GM21737 (cell line): ENCODE data around the gene SPRED2.

Experiments
- ATAC-seq: cut with Tn5 transposase; IDR thresholded peaks from one replicate; pipeline ENCODE4 v1.9.1; 2021; ENCODE audit warnings: mild to moderate bottlenecking, moderate library complexity; ENCODE audit not compliant: unreplicated experiment

Gene SPRED2

DNA sequence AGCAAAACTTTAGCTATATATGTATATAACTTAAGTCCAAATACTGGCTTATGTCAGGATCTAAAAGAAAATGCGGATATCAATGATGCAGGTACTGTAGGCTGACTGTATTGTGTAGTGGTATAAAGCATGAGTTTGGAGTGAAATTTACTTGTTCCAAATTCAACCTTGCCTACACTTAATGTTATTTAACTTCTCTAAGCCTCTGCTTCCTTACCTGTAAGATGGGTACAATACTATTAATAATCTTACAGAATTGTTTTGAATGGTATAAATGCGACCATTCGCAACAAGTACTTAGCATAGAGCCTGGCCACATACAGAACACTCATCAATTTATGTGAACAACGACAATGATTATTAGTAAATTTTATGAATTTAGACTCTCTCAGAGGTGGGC lies 62.4 kb downstream of the SPRED2 start:
- no peak for ATAC-seq

DNA sequence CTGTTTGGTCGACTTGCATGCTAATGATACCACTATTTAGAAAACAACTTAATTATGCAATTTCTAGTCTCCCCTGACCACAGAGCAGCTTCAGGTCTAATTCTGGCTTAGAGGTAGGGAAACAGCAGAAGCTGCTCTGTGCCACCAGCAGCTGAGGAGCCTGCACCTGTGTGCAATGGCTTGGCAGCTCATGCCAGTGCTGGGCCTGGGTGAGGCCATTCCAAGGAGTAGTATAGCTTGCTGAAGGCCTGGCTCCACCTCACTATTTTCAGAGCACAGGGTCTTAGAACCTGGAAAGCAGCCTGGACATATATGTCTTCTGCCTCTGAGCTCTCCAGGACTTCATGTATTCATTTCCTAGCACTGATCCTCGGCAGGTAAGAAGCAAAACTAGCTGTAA lies 62.8 kb downstream of the SPRED2 start:
- ATAC-seq = no peak

DNA sequence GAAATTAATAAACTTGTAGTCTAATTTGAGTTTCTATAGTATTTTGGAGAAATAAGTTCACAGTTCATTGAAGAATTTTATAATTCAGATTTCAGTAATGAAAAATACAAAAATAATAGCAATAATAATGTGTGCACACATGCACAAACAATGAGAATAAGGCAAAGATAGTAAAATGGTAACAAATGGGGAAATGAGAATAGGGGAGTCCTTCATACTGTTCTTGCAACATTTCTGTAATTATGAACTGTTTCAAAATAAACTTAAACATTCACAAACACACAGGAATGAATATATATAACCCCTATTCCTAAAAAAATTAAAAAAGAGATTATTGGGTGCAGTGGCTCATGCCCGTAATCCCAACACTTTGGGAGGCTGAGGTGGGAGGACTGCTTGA lies 63.9 kb downstream of the SPRED2 start:
- no peak for ATAC-seq

DNA sequence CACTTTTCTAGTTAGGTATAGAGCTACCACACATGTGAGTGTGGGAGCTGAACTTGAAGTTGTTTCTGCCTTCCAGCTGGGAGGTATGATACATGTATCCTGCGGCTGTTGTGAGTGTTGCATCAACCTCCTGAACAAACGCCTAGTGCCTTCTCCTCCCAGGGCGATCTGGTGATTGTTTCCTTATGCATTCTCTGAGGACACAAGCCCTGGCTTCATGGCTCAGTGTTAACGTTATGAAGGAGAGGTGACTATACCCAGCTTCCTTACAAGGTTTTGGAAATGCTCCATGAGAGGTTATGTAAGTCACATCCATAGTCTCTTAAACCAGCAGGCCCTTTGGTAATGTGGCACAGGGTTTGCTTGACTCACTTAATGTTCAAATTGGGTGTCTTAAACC lies 64.9 kb downstream of the SPRED2 start:
- ATAC-seq = no peak

DNA sequence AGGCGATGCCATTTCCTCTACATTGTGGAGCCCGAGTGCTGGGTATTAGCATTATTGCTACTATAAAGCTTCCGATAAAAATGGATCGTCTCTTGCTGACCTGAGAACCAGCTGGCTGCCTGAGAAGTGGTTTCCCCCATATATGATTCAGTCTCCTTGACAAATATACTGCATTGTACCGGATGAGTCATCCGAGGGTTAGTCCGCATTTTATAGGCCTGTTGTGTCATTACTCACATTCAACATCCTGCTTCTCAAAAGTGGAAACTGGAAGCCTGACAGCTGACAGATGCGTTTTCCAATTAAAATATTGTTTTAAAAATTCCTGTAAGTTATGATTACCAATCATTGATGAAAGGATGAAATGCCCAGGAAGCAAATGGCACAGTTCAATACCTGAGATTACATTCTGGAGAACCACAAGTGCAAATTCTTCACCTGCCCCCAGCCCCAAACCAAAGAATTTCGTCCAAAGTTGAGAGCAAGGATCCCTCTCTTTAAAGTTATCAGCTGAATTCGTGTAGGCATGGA lies 65.7 kb downstream of the SPRED2 start:
- ATAC-seq = peak; percentile 47

DNA sequence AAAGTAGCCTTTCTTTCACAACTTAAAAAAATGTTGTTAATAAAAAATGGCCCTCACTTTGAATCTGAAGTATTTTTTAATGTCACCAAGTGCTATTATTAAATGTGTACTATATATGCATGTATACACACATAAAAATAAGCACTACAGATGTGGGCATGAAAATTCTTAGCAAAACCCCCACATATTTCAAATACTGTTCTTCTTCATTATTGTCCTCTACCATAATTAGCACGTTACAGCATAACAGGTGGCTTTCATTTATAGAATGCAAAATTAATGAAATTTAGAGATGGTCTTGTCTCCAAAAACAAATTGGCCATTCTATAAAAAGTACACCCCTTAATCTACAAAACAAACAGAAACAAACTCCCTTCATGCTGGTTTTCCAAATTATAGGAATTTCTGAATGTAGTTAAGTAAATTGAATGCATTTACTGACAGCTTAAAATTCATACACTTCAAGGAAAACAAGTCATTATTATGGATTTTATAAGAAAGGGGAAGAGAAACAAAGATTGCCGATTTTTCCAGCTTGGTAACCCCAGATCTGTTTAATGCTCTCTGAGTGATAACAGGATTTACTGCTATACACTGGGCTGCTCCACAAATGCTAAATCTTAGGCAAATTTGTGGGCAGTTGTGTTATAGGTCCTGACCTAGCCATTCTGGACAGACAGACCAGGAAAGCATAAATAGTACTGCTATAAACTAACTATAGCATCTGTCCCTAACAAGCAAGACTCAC lies 67.2 kb downstream of the SPRED2 start:
- ATAC-seq = no peak

DNA sequence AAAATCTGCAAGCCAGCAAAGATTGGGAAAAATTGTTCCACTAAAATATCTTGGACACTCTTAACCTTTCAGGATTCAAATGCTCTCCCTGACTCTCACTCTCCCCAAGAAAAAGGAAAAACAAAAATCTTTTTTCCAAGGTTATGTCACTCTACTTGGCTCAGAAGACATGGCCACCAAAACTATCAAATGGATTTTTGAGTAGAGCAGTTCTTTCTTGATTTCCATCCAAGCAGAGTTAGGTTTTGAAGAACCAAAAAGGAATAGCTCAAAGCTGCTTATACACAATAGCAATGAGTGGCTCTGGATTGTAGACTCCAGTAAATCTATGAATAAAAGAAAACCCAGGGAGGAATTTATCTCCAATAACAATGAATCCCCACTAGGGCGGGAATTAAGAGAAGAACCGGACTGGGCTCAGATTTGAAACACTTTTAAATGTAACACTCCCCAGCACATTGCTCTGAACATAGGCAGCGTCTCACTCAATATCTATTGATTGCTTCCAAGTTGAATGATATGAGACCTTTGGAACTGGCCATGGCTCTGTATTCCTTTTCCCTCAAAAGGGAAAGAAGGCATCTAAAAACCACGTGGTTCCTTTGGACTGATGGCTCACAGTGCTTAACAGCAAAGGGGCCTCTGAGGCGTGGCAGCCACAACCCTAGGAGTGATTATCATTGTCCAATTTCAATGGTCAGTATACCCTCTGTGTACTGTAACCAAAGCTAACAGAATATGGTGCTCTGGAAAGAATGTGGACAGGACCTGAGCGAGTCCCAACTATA lies 68.3 kb downstream of the SPRED2 start:
- ATAC-seq = no peak

DNA sequence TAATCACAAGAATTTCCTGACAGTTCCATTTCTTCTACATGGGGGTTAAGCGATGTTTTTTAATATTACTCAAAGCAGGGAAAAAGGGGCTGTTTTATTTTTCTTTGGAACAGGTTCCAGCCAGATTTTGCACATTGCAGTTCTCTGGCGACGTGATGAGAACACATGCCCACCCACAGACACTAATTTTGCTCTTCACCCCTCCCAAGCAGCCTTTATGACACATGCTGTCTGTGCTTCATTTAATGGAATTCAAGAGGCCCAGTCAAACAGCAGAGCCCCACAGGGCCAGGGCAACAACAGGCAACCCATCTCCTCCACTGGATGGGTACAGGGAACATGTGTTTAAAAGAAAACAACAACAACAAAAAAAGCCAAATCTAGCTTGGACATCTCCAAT lies 70.8 kb downstream of the SPRED2 start:
- ATAC-seq = no peak

GRCh38 chr2:65360441-65360840 lies 72.0 kb downstream of the SPRED2 start:
- no peak for ATAC-seq

GRCh38 chr2:65358678-65359400 lies 73.6 kb downstream of the SPRED2 start:
- no peak for ATAC-seq

GRCh38 chr2:65357959-65358294 lies 74.5 kb downstream of the SPRED2 start:
- ATAC-seq = peak; percentile 80

DNA sequence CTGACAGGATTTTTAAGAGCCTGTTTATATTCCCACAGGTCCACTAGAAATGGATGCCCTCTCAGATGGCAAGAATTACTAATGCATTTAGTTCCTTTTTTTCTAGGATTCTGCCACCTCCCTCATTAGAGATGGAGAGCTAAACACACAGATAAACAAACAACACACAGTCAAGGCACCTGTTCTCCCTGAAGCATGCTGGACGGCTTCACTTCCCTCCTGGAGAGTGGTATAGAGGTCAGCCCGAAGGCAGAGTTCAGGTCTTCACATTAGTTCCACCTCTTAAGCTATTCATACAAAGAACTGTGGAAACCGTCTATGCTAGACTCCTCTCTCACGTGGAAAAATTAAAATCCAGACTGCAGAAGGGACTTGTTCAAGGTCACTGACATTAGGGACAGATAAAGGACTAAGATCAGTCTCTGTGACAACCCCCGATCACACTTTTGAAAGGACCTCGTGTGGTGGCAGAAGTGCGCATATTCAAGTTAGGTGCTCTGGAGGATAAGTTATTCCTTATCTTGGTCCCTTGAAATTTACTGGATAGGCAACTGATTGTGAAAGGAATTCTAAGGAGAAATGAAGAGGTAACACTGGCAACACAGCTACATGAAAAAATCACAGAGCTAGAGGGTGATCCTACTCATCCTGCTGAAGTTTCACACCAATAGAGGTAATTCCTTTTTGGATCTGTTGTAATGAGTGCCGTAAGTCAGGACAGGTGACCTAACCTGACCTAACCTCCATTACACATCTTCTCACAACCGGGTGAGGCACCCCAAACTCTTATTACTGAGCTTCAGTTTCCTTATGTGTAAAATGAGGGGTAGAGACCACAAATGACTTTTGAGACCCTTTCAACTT lies 75.1 kb downstream of the SPRED2 start:
- peak; percentile 41 for ATAC-seq

DNA sequence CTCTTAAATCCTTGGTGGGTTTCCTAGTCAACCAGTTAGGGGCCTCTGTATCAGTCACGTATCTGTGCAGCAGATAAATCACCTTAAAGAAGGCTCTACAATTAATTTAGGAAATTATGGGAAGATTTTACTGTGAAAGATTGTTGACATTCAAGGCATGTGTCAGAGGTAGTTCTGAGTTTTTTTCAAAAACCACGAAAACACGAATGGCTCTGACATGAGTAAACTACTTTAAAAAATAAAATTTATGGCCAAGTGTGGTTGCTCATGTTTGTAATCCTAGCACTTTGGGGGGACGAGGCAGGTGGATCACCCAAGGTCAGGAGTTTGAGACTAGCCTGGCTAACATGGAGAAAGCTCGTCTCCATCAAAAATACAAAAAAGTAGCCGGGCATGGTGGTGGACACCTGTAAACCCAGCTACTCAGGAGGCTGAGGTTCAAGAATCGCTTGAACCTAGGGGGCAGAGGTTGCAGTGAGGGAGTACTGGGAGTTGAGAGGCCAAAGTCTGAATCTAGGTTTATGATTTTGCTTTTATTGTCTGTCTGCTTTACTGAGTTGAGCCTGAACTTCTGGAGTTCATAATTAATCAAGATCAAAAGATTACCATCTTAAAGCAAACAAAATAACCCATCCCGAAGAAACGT lies 77.1 kb downstream of the SPRED2 start:
- no peak for ATAC-seq

DNA sequence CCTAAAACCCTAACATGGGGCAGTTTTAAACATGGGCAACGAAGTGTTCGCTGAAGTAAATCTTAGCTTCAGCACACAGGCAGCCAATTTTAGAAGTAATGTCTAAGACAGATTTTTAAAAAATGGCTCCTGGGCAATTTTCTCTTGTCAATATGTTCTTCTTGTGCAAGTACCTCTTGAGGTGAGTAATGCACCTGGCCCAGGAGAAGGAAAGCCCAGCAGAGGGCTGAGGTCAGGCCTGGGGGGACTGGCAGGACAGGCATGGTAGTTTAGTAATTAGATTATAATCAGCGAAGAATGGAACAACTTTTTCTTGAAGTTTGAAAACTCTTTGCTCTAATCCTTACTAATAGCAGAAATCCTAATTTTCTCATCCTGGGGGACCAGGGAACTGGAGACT lies 77.6 kb downstream of the SPRED2 start:
- no peak for ATAC-seq

GRCh38 chr2:65353927-65354326 lies 78.5 kb downstream of the SPRED2 start:
- ATAC-seq = no peak

- ATAC-seq = no peak
Measured at GRCh38 chr2:65353046-65353445, 79.4 kb downstream of the SPRED2 start.

DNA sequence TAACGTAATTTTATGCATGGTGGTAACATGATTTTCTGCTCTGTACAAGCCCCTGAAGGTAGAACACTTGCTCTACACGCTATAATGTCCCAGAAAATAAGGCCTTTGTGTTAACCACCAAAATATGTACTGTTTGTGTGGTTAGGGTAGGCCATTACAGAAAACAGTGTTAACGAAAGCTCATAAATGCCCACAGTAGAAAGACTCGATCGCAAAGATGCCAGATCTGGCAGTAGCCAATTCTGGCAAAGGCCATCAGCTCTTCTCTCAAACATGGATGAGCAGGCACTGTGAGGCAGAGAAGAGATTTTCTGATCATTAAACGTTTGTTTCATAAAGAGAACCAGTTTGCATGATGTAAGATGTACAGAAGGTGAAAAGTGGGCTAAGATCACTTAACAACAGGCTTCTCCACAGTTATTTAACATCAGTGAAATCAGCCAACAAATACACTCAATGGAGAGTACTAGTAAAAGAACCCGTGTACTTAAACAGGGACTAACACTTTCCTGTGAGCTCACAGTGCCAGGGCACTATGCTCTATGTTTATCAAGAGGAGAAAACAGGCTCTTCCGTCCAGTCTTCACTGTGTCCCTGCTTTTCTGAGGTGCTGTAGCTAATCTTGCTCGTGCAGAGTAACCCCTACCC lies 80.3 kb downstream of the SPRED2 start:
- ATAC-seq = no peak

GRCh38 chr2:65351234-65351947 lies 81.0 kb downstream of the SPRED2 start:
- ATAC-seq = no peak

DNA sequence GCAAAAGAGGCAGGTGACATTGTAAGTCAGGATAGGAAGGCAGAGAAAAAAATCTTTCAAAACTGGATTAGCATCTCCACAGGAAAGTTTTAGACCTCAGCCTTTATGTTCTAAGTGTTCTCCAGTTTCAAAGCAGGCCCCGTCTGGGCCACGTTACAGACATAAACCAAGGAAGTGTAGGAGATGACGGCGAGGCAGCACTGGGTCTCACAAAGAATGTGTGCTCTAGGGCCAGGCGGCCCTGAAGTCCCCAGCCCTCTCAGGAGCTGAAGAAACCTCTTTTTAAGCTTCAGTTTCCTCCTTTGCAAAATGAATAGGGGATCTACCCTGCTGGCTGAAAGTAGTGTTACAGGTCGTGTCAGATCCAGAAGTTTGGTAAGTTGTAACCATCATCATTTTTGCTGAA lies 81.7 kb downstream of the SPRED2 start:
- no peak for ATAC-seq
